Fibroblast of skin of right biceps (primary cell): ENCODE results near the gene MTTP.
"Not testable (repeated sequence)": the region's sequence is repeated elsewhere in the genome, so short reads cannot be mapped to it uniquely, and the experiment has no call there.

Experiments used
- DNase-seq: peaks from one replicate; pipeline ENCODE4 v3.0.0-alpha.2; 2013

Gene MTTP

GRCh38 chr4:99574530-99575324 lies at the start of gene MTTP:
Gene MTTP, plus strand, starts transcription at chr4:99574824. Its CDS starts 86 bp downstream, at chr4:99574910.
- no peak for DNase-seq

- peak; percentile 13 for DNase-seq
These were observed 45.4 kb upstream of the MTTP start for GRCh38 chr4:99529228-99529627.

- DNase-seq, result no peak
These were observed 44.7 kb upstream of the MTTP start for GRCh38 chr4:99529956-99530355.

GRCh38 chr4:99534699-99535098 lies 39.9 kb upstream of the MTTP start:
- not testable (repeated sequence) for DNase-seq

GRCh38 chr4:99536271-99536670 lies 38.4 kb upstream of the MTTP start:
- DNase-seq, result no peak

GRCh38 chr4:99536848-99537247 lies 37.8 kb upstream of the MTTP start:
- DNase-seq, result no peak

GRCh38 chr4:99537674-99538073 lies 37.0 kb upstream of the MTTP start:
- no peak for DNase-seq

- no peak for DNase-seq
These were observed 34.2 kb upstream of the MTTP start for GRCh38 chr4:99540277-99540939.

GRCh38 chr4:99552872-99553271 lies 21.8 kb upstream of the MTTP start:
- no peak for DNase-seq

- DNase-seq, result peak; percentile 98
These were observed 11.1 kb upstream of the MTTP start, which contains the start of gene TRMT10A for GRCh38 chr4:99563310-99564186. Gene TRMT10A, minus strand, starts transcription at chr4:99564039. Its CDS starts 4,701 bp downstream, at chr4:99559338.

- DNase-seq, result no peak
These were observed 9.7 kb upstream of the MTTP start for GRCh38 chr4:99564921-99565320.

GRCh38 chr4:99571883-99572282 lies 2.7 kb upstream of the MTTP start:
- DNase-seq, result no peak

GRCh38 chr4:99572527-99573240 lies 1.9 kb upstream of the MTTP start:
- DNase-seq, result no peak

- DNase-seq, result no peak
These were observed 772 bp upstream of the MTTP start for GRCh38 chr4:99573735-99574368.

GRCh38 chr4:99578714-99579113 lies 4.1 kb downstream of the MTTP start:
- DNase-seq, result no peak

- no peak for DNase-seq
These were observed 10.9 kb downstream of the MTTP start for GRCh38 chr4:99585516-99585915.

GRCh38 chr4:99586322-99586721 lies 11.7 kb downstream of the MTTP start:
- DNase-seq, result no peak

GRCh38 chr4:99586797-99587196 lies 12.2 kb downstream of the MTTP start:
- DNase-seq, result no peak

- no peak for DNase-seq
These were observed 12.7 kb downstream of the MTTP start for GRCh38 chr4:99587309-99587708.

GRCh38 chr4:99587803-99588202 lies 13.2 kb downstream of the MTTP start:
- no peak for DNase-seq

GRCh38 chr4:99591757-99592156 lies 17.1 kb downstream of the MTTP start:
- no peak for DNase-seq
